ENCODE measurements around the gene ACKR4.

The ACKR4 gene

DNA sequence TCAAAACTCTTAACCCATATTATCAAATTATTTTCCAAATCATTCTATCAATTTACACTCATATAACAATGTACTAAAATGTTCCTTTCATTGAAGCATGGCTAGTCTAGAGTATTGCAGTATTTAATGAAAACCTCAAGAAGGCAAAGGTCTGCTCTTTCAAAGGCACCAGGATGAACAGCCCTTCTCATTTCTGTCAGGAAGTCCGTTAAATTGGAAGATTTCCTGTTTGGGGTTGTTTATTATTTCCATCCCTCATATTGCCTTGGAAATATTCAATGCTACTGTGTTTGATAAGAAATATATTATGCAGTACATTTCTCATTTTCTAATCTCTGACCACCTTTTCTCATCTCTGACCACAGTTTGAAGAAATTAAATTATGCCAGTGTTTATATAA lies 25.1 kb downstream of the ACKR4 start:
- H2AFZ ChIP-seq (ENCODE audit: insufficient read depth, low read length, poor library complexity): no peak overlapping the region
- H3K18ac ChIP-seq (ENCODE audit: low read length): no peak overlapping the region
- H2BK5ac ChIP-seq (ENCODE audit: low read depth, low read length, poor library complexity): no peak overlapping the region
- no peak overlapping the region for H3K23ac ChIP-seq (ENCODE audit: low read length)
- WGBS (ENCODE audit: extremely low coverage, insufficient coverage, insufficient read length): no CpG with 5 or more reads among the region's 1 CpG
- no peak overlapping the region for H3K9ac ChIP-seq (ENCODE audit: low read length)
- H2BK120ac ChIP-seq (ENCODE audit: insufficient read depth, low read length, poor library complexity): no peak overlapping the region
- no peak overlapping the region for H3K14ac ChIP-seq (ENCODE audit: low read length)
- peaks cover 3% of the 10 kb centered on the region for H3K79me1 ChIP-seq (ENCODE audit: low read length)
- H4K91ac ChIP-seq (ENCODE audit: low read depth, low read length): no peak overlapping the region
- H2AK5ac ChIP-seq (ENCODE audit: low read length): no peak overlapping the region
- no peak for DNase-seq
- H3K4ac ChIP-seq (ENCODE audit: low read depth, low read length): no peak overlapping the region
- no peaks in the 10 kb centered on the region for H3K79me2 ChIP-seq (ENCODE audit: control insufficient read depth, insufficient read depth, low read length, poor library complexity)
- no peak overlapping the region for H3K4me3 ChIP-seq (ENCODE audit: low read depth, low read length)
- H3K9me3 ChIP-seq (ENCODE audit: insufficient read depth, low read depth, low read length): no peaks in the 10 kb centered on the region
- no peak overlapping the region for H3K27ac ChIP-seq (ENCODE audit: low read depth, low read length)
- H2BK12ac ChIP-seq (ENCODE audit: low read length): no peak overlapping the region
- H3K4me2 ChIP-seq (ENCODE audit: low read length): no peak overlapping the region
- H3K4me1 ChIP-seq (ENCODE audit: control insufficient read depth in 1 of 2, insufficient read depth in 2 of 2, low read length in 2 of 2): peaks cover 0 to 2% of the 10 kb centered on the region in 2 experiments
- no peaks in the 10 kb centered on the region for H3K27me3 ChIP-seq (ENCODE audit: insufficient read depth, low read length)
- H4K8ac ChIP-seq (ENCODE audit: low read depth, low read length): no peak overlapping the region
- H3K36me3 ChIP-seq (ENCODE audit: control insufficient read depth in 1 of 2, insufficient read depth in 2 of 2, low read length in 2 of 2): no peaks in the 10 kb centered on the region
- H4K12ac ChIP-seq (ENCODE audit: low read depth, low read length): no peak overlapping the region

DNA sequence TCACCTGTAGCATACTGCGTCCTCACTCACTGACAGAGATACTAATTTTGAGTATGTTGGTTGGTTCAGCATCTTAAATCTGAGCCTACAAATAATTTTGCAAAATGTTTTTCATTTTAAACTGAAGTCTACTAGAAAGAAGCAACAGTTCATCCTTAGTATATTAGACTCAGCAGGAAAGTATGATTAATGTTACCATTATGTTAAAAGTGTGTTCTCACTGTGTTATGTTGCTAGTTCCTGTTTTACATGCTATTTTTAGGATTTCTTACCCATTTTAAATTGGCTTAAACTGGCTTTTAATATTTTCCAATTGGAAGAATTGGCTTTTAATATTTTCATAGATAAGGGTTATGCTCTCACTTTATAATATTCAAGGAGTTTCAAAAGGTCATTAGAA lies 25.7 kb downstream of the ACKR4 start:
- H3K4me3 ChIP-seq (ENCODE audit: low read depth, low read length): no peak overlapping the region
- H3K4me1 ChIP-seq (ENCODE audit: control insufficient read depth in 1 of 2, insufficient read depth in 2 of 2, low read length in 2 of 2): peaks cover 0 to 2% of the 10 kb centered on the region in 2 experiments
- no peak overlapping the region for H3K18ac ChIP-seq (ENCODE audit: low read length)
- peaks cover 3% of the 10 kb centered on the region for H3K79me1 ChIP-seq (ENCODE audit: low read length)
- no peak overlapping the region for H4K91ac ChIP-seq (ENCODE audit: low read depth, low read length)
- no peak overlapping the region for H4K12ac ChIP-seq (ENCODE audit: low read depth, low read length)
- H2AK5ac ChIP-seq (ENCODE audit: low read length): no peak overlapping the region
- no peaks in the 10 kb centered on the region for H3K79me2 ChIP-seq (ENCODE audit: control insufficient read depth, insufficient read depth, low read length, poor library complexity)
- no peak overlapping the region for H3K9ac ChIP-seq (ENCODE audit: low read length)
- no peaks in the 10 kb centered on the region for H3K36me3 ChIP-seq (ENCODE audit: control insufficient read depth in 1 of 2, insufficient read depth in 2 of 2, low read length in 2 of 2)
- no peak overlapping the region for H3K23ac ChIP-seq (ENCODE audit: low read length)
- no peak overlapping the region for H2BK12ac ChIP-seq (ENCODE audit: low read length)
- H2BK5ac ChIP-seq (ENCODE audit: low read depth, low read length, poor library complexity): no peak overlapping the region
- H3K14ac ChIP-seq (ENCODE audit: low read length): no peak overlapping the region
- H2BK120ac ChIP-seq (ENCODE audit: insufficient read depth, low read length, poor library complexity): no peak overlapping the region
- DNase-seq: no peak
- WGBS (ENCODE audit: extremely low coverage, insufficient coverage, insufficient read length): no CpG with 5 or more reads among the region's 1 CpG
- no peak overlapping the region for H3K4ac ChIP-seq (ENCODE audit: low read depth, low read length)
- no peak overlapping the region for H3K4me2 ChIP-seq (ENCODE audit: low read length)
- no peak overlapping the region for H3K27ac ChIP-seq (ENCODE audit: low read depth, low read length)
- no peak overlapping the region for H4K8ac ChIP-seq (ENCODE audit: low read depth, low read length)
- no peaks in the 10 kb centered on the region for H3K27me3 ChIP-seq (ENCODE audit: insufficient read depth, low read length)
- no peaks in the 10 kb centered on the region for H3K9me3 ChIP-seq (ENCODE audit: insufficient read depth, low read depth, low read length)
- H2AFZ ChIP-seq (ENCODE audit: insufficient read depth, low read length, poor library complexity): no peak overlapping the region

DNA sequence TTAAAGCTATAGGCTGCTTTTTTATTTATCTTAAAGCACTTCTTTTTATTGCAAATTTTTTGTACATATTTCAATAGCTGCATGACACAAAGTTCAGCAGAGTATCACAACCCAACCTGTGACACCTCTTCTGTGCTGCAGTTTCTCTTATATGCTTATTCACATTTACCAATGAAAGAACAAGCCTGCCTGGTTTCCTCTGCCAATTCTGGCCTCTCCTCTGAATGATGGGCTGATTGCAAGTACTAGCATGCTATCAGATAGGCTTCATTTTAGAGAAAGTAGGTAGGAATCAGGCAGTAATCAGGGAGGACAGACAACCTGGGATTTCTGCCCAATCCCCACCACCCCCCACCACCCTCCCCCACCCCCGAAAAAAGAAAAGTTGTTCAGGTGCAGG lies 26.6 kb downstream of the ACKR4 start:
- Histone ChIP-seq H3K9me3 (ENCODE audit: insufficient read depth, low read depth, low read length) (no peaks in the 10 kb centered on the region), H3K4me1 (ENCODE audit: control insufficient read depth in 1 of 2, insufficient read depth in 2 of 2, low read length in 2 of 2) (peaks cover 0 to 2% of the 10 kb centered on the region in 2 experiments), H2BK5ac (ENCODE audit: low read depth, low read length, poor library complexity) (no peak overlapping the region), H3K27ac (ENCODE audit: low read depth, low read length) (no peak overlapping the region), H4K12ac (ENCODE audit: low read depth, low read length) (no peak overlapping the region), H3K36me3 (ENCODE audit: control insufficient read depth in 1 of 2, insufficient read depth in 2 of 2, low read length in 2 of 2) (no peaks in the 10 kb centered on the region), H4K8ac (ENCODE audit: low read depth, low read length) (no peak overlapping the region), H4K91ac (ENCODE audit: low read depth, low read length) (no peak overlapping the region), H3K4me2 (ENCODE audit: low read length) (no peak overlapping the region), H3K4me3 (ENCODE audit: low read depth, low read length) (no peak overlapping the region), H3K79me2 (ENCODE audit: control insufficient read depth, insufficient read depth, low read length, poor library complexity) (no peaks in the 10 kb centered on the region), H2BK120ac (ENCODE audit: insufficient read depth, low read length, poor library complexity) (no peak overlapping the region), H3K27me3 (ENCODE audit: insufficient read depth, low read length) (no peaks in the 10 kb centered on the region), H2AK5ac (ENCODE audit: low read length) (no peak overlapping the region), H3K9ac (ENCODE audit: low read length) (no peak overlapping the region), H3K14ac (ENCODE audit: low read length) (no peak overlapping the region), H2BK12ac (ENCODE audit: low read length) (no peak overlapping the region), H3K79me1 (ENCODE audit: low read length) (peaks cover 3% of the 10 kb centered on the region), H3K4ac (ENCODE audit: low read depth, low read length) (no peak overlapping the region), H3K18ac (ENCODE audit: low read length) (no peak overlapping the region), H2AFZ (ENCODE audit: insufficient read depth, low read length, poor library complexity) (no peak overlapping the region), H3K23ac (ENCODE audit: low read length) (no peak overlapping the region)
- DNase-seq: no peak
- no CpG with 5 or more reads among the region's 1 CpG for WGBS (ENCODE audit: extremely low coverage, insufficient coverage, insufficient read length)

DNA sequence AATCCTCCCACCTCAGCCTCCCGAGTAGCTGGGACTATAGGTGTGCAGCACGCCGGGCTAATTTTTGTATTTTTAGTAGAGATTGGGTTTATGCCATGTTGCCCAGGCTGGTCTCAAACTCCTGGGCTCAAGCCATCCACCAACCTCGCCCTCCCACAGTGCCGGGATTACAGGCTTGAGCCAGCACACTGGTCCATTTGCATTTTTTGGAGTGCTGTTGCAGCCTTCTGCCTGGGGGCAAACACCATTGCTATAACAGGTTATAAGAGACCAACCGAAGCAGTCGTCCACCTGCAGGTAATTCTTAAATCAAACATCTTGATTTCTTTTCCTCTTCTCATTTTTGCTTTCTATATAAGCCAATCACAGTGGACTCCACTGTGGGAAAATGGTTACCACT lies 27.7 kb downstream of the ACKR4 start:
- no peak overlapping the region for H2BK12ac ChIP-seq (ENCODE audit: low read length)
- H3K27ac ChIP-seq (ENCODE audit: low read depth, low read length): no peak overlapping the region
- no peak overlapping the region for H3K4ac ChIP-seq (ENCODE audit: low read depth, low read length)
- no peak overlapping the region for H3K9ac ChIP-seq (ENCODE audit: low read length)
- no peak overlapping the region for H3K4me2 ChIP-seq (ENCODE audit: low read length)
- DNase-seq: peak; percentile 38 to 80
- no CpG with 5 or more reads among the region's 7 CpGs for WGBS (ENCODE audit: extremely low coverage, insufficient coverage, insufficient read length)
- H3K18ac ChIP-seq (ENCODE audit: low read length): no peak overlapping the region
- H3K23ac ChIP-seq (ENCODE audit: low read length): no peak overlapping the region
- no peaks in the 10 kb centered on the region for H3K9me3 ChIP-seq (ENCODE audit: insufficient read depth, low read depth, low read length)
- no peak overlapping the region for H3K14ac ChIP-seq (ENCODE audit: low read length)
- no peak overlapping the region for H4K91ac ChIP-seq (ENCODE audit: low read depth, low read length)
- no peak overlapping the region for H2AK5ac ChIP-seq (ENCODE audit: low read length)
- peaks cover 3% of the 10 kb centered on the region for H3K79me1 ChIP-seq (ENCODE audit: low read length)
- no peaks in the 10 kb centered on the region for H3K79me2 ChIP-seq (ENCODE audit: control insufficient read depth, insufficient read depth, low read length, poor library complexity)
- H2BK120ac ChIP-seq (ENCODE audit: insufficient read depth, low read length, poor library complexity): no peak overlapping the region
- no peak overlapping the region for H4K12ac ChIP-seq (ENCODE audit: low read depth, low read length)
- no peak overlapping the region for H2AFZ ChIP-seq (ENCODE audit: insufficient read depth, low read length, poor library complexity)
- peaks cover 0 to 2% of the 10 kb centered on the region in 2 experiments for H3K4me1 ChIP-seq (ENCODE audit: control insufficient read depth in 1 of 2, insufficient read depth in 2 of 2, low read length in 2 of 2)
- no peak overlapping the region for H3K4me3 ChIP-seq (ENCODE audit: low read depth, low read length)
- no peaks in the 10 kb centered on the region for H3K27me3 ChIP-seq (ENCODE audit: insufficient read depth, low read length)
- H2BK5ac ChIP-seq (ENCODE audit: low read depth, low read length, poor library complexity): peak overlapping the region; percentile 49
- H3K36me3 ChIP-seq (ENCODE audit: control insufficient read depth in 1 of 2, insufficient read depth in 2 of 2, low read length in 2 of 2): no peaks in the 10 kb centered on the region
- H4K8ac ChIP-seq (ENCODE audit: low read depth, low read length): no peak overlapping the region
